GM18526 (cell line): ENCODE measurements around the gene GNG12.

Experiments
- POLR2A ChIP-seq: IDR thresholded peaks from 3 replicates; pipeline ENCODE4 v1.6.1; 2011; ENCODE audit not compliant: insufficient read length; ENCODE audit errors: extremely low read depth

The GNG12 gene

DNA sequence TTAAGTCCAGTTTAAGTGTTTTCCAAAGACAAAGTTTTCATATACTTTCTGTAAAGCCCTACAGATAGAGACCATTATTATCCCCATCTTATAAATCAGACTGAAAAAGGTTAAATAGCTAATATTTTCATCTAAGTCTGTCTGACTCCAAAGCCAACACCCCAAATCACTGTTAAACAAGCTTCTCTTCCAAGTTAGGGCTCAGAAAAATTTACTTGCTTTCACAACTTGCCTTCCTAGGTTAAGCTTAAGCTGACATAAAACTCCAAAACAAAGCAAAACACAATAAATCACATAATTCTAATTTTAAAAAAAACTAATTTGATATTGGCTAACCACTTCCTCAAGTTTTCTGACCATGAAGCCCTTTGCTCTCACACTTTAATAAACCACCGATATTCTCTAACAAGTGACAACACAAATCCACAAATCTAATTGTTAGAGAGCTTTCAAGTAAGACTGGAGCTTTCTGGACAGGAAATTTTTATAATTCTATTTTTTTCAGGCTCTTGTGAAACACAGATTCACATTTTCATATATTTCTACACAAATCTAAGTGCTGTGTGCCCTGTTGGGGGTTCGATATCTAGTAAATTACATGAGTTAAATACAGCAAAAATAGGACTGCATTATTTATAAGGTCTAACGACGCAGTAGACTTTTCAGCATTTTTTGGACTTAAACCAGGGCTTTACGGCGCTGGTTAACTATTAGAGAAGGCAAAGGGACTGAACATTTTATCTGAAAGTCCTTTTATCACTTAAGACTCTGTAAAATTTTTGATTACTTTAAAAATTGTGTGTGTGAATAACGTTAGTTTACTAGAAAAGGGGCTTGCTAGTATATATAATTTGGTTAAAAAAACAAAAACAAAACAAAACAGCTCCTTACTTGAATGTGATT is 2.1 kb downstream of the GNG12 start:
- TF ChIP-seq POLR2A, result no peak

GRCh38 chr1:67830226-67830625 is 3.0 kb downstream of the GNG12 start:
- no peak for TF ChIP-seq POLR2A

DNA sequence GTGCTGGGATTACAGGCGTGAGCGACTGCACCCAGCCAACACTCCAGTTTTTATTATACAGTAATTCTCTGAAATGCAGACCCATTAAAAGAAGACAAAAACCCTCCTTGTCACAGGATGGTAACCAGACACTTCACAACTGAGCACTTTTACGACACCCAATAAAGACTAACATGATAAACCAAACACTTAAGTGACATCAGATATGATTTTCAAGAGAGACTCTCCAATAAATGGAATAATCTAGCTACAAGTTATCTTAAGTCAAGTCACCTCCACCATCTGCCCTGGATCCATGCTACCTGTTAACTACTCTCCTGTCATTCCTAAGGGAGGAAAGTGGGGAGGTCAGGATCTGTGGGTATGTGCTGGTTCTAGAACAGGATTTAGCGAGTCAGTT is 5.6 kb downstream of the GNG12 start:
- no peak for TF ChIP-seq POLR2A

- TF ChIP-seq POLR2A, result no peak
Observed at GRCh38 chr1:67825591-67825990, 7.7 kb downstream of the GNG12 start.

DNA sequence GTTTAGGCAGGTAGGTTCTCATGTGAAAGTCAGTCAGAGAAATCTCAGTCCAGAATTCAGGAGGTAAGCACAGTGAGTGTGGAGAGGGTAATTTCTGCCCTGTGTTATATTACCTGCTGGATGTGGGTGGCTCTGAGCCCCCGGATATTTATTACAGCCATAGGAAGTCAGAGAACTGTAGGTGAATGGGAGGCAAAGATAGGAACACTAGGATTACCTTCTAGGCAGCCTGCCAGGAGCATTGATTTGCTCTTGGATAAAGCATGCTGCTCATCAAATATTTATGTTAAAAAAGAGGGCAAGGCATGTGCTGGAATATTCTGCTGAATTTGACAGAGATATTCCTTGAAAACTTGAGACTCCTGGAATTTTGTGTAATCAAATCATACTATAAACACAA is 8.5 kb downstream of the GNG12 start:
- TF ChIP-seq POLR2A, result no peak

GRCh38 chr1:67823615-67824014 is 9.7 kb downstream of the GNG12 start:
- no peak for TF ChIP-seq POLR2A

GRCh38 chr1:67821263-67821662 is 12.0 kb downstream of the GNG12 start:
- no peak for TF ChIP-seq POLR2A

DNA sequence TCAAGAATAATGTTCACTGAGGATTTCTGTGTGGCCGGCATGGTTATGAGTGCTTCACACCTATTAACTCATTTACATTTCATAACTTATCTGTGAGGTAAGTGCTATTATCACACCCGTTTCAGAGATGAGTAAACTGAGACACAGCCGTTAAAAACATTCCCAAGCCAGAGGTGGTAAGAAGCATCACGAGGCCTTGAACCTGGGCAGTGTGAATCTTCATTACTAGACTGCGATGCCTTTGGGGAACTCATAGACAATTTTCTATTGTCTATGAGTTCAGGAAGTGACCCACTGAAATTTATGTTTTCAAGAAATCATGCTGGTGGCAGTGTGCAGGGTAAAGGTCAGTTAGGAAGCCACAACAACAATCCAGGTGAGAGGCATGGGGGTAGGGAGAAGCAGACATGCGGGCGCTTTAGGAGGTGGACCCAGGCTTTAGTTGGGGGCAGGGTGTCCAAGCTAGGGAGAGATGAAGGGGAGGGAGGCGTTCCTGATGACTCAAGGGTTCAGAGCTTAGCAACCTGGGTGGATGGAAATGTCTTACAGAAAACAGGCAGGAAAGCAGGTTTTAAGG is 14.5 kb downstream of the GNG12 start:
- TF ChIP-seq POLR2A, result no peak

DNA sequence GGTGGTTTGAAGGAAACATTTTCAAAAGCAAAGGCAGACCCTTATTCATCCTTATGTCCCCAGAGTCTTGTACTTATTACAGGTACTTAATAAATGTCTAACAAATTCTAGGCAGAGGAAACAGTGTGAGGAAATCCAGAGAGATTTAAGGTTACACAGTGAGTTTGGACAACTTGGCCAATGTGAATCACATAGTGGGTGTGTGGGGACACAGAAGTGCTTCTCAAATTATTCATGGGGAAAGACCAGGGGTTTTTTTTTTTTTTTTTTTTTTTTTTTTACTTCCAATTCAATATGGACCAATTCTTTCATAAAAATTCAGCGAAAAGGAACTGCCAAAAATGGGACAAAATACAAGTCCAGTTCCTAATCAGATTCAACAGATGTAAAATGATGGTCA is 15.1 kb downstream of the GNG12 start:
- TF ChIP-seq POLR2A, result no peak

GRCh38 chr1:67817319-67817718 is 15.9 kb downstream of the GNG12 start:
- TF ChIP-seq POLR2A, result no peak

DNA sequence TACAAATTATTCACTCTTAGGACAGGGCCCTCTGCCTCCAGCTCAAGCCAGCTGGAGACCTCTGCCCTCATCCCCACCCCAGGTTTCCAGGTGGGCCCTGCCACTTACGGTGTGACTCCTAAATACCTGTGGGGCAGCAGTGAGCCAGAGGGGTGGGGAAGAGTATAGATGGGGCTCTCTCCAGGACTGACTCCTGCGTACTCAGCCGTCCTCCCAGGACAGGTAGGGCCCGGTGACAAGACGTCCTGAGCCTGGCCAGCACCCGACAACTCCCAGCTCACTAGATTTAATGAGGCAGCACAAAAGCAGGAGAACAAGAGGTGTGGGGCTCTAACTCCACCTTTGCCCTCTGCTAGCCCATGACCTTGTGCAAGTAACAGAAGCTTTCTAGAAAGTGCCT is 16.8 kb downstream of the GNG12 start:
- no peak for TF ChIP-seq POLR2A

DNA sequence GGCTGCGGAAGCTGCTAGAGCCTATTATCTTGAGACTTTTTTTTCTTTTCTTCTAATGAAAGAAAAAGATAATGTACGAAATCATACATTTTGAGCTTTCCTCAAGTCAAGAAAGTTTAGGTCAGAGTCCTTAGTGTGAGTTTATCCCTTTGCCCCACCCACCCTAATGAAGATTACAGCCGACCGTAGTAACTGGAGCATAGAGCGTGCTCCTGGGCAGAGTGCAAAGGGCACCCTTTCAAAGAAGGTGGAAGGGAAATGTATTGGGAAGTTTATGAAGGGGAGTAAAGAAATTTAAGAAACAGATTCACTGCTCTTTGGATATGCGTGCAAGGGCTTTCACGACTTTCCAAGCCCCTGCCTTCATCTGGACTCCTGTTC is 17.2 kb downstream of the GNG12 start:
- TF ChIP-seq POLR2A, result no peak

DNA sequence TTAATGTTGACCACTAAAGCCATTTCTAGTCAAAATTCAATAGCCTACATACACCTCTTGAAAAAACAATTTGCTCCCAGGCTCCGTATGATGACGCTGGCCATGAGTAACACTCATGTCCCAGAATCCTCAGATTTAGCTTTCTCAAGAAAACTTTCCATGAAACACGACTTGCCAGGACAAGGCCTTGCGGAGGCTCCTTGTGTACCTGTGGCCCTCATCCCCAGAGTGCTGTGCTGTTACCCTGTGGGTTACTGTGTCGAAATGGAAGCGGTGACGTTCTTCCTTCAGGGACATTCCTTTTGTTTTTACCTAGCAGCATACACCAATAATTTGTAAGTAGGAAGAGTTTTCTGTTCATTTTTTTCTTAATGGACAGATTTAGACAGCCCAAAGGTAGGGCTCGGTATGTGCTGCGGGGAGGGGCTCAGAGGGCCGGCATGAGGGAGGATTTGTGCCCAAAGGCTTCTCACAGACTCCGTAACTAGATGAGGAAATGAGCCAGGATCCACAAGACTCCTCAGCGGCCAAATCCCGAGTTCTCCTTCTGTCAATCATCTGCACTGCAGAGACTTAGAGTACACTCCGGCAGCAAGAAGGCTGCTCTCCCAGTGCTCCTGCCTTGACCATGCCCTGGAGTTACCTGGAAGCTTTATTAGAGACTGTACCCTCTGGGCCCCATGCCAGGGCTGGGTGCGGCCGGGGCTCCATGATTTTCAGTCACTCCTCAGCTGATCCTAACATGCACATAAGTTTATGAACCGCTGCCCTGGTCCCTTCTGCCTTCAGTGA is 17.8 kb downstream of the GNG12 start:
- TF ChIP-seq POLR2A, result no peak

GRCh38 chr1:67814121-67814772 is 19.0 kb downstream of the GNG12 start:
- TF ChIP-seq POLR2A, result no peak

- no peak for TF ChIP-seq POLR2A
Observed at GRCh38 chr1:67812226-67812625, 21.0 kb downstream of the GNG12 start.
